GM10248 (cell line): ENCODE measurements around the gene HYOU1.

Source experiments
- CTCF ChIA-PET: fragments of 300-600 bp; sonication (Branson Sonifier 250); formaldehyde crosslinking; extraction: SDS; loops from one replicate; lab custom pipeline; 2021; ENCODE audit warnings: antibody characterized with exemption; lab: Yijun Ruan, JAX
- POLR2A ChIA-PET: fragments of 350-650 bp; sonication (Branson Sonifier 250); formaldehyde crosslinking; extraction: SDS; loops from one replicate; lab custom pipeline; 2020; ENCODE audit warnings: antibody characterized with exemption; lab: Yijun Ruan, JAX
- DNase-seq: peaks from one replicate; pipeline ENCODE4 v3.0.0; 2012; ENCODE audit errors: extremely low spot score
- TF ChIP-seq, protein P1 (sequence below): IDR thresholded peaks from 2 replicates; pipeline ENCODE4 v1.5.1; 2012; ENCODE audit warnings: mild to moderate bottlenecking, low read depth; ENCODE audit errors: extremely low read depth, missing control alignments, control extremely low read depth

HYOU1 gene

DNA sequence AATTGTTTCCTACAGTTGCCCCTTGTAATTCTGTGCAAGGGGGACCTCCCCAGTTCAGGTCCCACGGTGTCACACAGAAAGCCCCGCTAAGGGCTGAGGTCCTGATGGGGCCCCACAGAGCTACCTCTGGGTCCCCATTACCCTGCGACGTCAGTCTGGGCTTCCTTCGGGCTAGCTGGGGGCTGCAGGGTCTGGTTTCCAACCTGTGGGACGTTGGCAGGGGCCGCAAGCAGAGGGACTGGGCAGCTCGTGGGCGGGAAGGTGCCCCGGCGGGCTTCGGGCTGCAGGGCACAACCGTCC lies 27.0 kb downstream of the HYOU1 start:
- ChIA-PET POLR2A (interaction anchor here (0.6 to 1.0 kb wide), 2 partner anchors 11 to 65 kb away, joined by 3 to 5 read pairs; partner anchors contain the start of genes RPS25 and TRAPPC4), CTCF (interaction anchor here (0.9 to 4.6 kb wide), 10 partner anchors 8 to 166 kb away, joined by 3 to 47 read pairs (median 4); partner anchors contain the start of genes CENATAC, DPAGT1, RPS25 and TRAPPC4)
- TF ChIP-seq, protein P1, sequence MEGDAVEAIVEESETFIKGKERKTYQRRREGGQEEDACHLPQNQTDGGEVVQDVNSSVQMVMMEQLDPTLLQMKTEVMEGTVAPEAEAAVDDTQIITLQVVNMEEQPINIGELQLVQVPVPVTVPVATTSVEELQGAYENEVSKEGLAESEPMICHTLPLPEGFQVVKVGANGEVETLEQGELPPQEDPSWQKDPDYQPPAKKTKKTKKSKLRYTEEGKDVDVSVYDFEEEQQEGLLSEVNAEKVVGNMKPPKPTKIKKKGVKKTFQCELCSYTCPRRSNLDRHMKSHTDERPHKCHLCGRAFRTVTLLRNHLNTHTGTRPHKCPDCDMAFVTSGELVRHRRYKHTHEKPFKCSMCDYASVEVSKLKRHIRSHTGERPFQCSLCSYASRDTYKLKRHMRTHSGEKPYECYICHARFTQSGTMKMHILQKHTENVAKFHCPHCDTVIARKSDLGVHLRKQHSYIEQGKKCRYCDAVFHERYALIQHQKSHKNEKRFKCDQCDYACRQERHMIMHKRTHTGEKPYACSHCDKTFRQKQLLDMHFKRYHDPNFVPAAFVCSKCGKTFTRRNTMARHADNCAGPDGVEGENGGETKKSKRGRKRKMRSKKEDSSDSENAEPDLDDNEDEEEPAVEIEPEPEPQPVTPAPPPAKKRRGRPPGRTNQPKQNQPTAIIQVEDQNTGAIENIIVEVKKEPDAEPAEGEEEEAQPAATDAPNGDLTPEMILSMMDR, result no peak

GRCh38 chr11:119029340-119030028 lies 27.5 kb downstream of the HYOU1 start:
- TF ChIP-seq, protein P1, result no peak
- ChIA-PET POLR2A (interaction anchor here (0.6 to 1.0 kb wide), 2 partner anchors 11 to 65 kb away, joined by 3 to 5 read pairs; partner anchors contain the start of genes RPS25 and TRAPPC4), CTCF (interaction anchor here (0.9 to 4.6 kb wide), 9 partner anchors 8 to 73 kb away, joined by 3 to 47 read pairs (median 5); partner anchors contain the start of genes CENATAC, DPAGT1, RPS25 and TRAPPC4)
- DNase-seq, result peak; percentile 40

More for the DNA sequence above, 27.0 kb downstream of the HYOU1 start:
- DNase-seq, result no peak

DNA sequence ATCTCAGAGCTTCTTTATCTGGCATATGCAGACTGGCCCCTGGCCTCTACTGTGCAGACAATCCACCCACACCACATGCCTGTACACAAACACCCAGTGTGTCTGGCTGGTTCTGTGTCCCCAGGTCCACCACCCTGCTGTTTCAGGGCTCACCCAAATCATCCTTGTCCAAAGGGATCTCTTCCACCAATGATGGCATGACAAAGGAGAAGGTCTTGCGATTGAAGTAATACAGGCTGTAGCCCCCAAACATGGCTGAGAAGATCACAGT lies 28.0 kb downstream of the HYOU1 start:
- POLR2A ChIA-PET, result no interaction called here
- DNase-seq, result no peak
- TF ChIP-seq, protein P1, result no peak
- CTCF ChIA-PET, result interaction anchor here (1.3 to 1.6 kb wide), 2 partner anchors 10 to 72 kb away, joined by 3 to 5 read pairs; partner anchors contain the start of genes RPS25, TRAPPC4 and UPK2

GRCh38 chr11:119028346-119029068 lies 28.5 kb downstream of the HYOU1 start:
- CTCF ChIA-PET, result interaction anchor here (0.8 to 1.3 kb wide), 3 partner anchors 10 to 72 kb away, joined by 3 to 6 read pairs (median 3); partner anchors contain the start of genes RPS25, TRAPPC4 and UPK2
- TF ChIP-seq, protein P1, result no peak
- POLR2A ChIA-PET, result no interaction called here
- DNase-seq, result no peak

DNA sequence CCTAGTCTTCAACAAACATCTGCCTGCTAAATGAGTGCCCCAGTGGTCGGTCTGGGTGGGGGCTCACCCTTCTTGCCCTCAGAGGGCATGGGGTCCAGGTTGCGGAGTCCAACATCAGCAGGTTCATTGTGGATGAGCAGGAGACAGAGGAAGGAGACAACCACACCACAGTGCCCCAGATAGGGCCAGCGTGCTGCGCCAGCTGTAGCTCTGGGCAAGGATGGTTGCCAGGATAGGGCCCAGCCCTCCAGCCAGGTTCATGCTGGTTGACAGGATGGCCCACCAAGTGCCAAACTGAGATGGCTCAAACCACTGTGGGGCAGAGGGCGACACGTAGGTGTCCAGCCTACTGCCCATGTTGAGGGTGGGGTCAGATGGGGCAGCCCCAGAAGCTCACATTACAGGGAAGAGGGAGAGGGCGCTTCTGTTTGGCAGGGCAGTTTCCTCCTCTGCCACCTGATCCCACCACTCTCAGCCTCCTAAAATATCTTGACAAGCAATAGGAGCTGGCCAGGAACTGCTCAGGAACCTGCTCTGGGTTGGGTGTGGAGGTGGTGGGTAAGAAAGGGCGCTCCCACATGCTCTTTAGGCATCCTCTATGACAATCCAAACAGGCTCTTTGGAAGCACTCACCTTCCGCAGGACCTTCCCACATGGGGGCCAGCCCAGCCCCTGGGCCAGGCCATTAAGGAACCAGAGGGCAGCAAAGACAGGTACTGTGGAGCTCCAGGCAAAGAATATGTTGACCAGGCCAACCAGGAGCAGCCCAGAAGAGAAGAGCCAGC lies 29.3 kb downstream of the HYOU1 start:
- no peak for DNase-seq
- ChIA-PET POLR2A (no interaction called here), CTCF (interaction anchor here (0.8 to 1.3 kb wide), 3 partner anchors 9 to 71 kb away, joined by 3 to 6 read pairs (median 3); partner anchors contain the start of genes RPS25, TRAPPC4 and UPK2)
- TF ChIP-seq, protein P1, result no peak
